Uterus (tissue), 4 donors: ENCODE results near the gene GAPVD1. TPM values are rescaled to one million over a fixed set of nuclear protein-coding genes. Genes with fewer than 3 reads are reported as not detected.
A peak's percentile ranks its signal among the peaks of the same experiment; 100 is the strongest.

Experiments used
- DNase-seq, 2 donors: peaks; one replicate each; pipeline ENCODE4 v3.0.0-alpha.2; 2019 to 2020
- H3K27ac ChIP-seq, 2 donors: fragments of 200-600 bp; sonication (generic); 1 replicate in 1 of 2; 2 replicates in 1 of 2; pipeline ENCODE4 v1.5.1; 2016 to 2018
- H3K27me3 ChIP-seq, 2 donors: fragments of 200-600 bp; sonication (generic); one replicate each; pipeline ENCODE4 v1.5.1; 2018 to 2019; ENCODE audit warnings: control low read depth in 1 of 2
- H3K36me3 ChIP-seq, 2 donors: fragments of 200-600 bp; sonication (generic); one replicate each; pipeline ENCODE4 v1.5.1; 2019; ENCODE audit warnings: control low read depth in 1 of 2
- H3K4me1 ChIP-seq, 2 donors: fragments of 200-600 bp; sonication (generic); one replicate each; pipeline ENCODE4 v1.5.1; 2018 to 2019; ENCODE audit warnings: control low read depth in 1 of 2
- H3K4me3 ChIP-seq, 2 donors: fragments of 200-600 bp; sonication (generic); 1 replicate in 1 of 2; 2 replicates in 1 of 2; pipeline ENCODE4 v1.5.1; 2018 to 2019; ENCODE audit warnings: mild to moderate bottlenecking in 1 of 2
- H3K9me3 ChIP-seq, 2 donors: fragments of 200-600 bp; sonication (generic); one replicate each; pipeline ENCODE4 v1.5.1; 2019; ENCODE audit warnings: control low read depth in 1 of 2
- POLR2A ChIP-seq, 2 donors: fragments of 450-650 bp; IDR thresholded peaks; one replicate each; pipeline ENCODE4 v1.6.1; 2016; ENCODE audit warnings: antibody characterized with exemption in 2 of 2, mild to moderate bottlenecking in 1 of 2, moderate library complexity in 1 of 2
- intact Hi-C: fragments of 100-400 bp; cut with DNase I; formaldehyde crosslinking; loops from one replicate; pipeline ENCODE4 v1.15.1; 2023; ENCODE audit warnings: low total_unique reads
- total RNA-seq, 4 donors: library from RNA; depleted of rRNA in 3 of 4; stranded (reverse); fragments of >200 nt in 3 of 4; gene quantifications; one replicate each; pipeline versions ENCODE4 v1.1.0 to v1.2.4, GENCODE V29; 2014 to 2023
- TF ChIP-seq, protein P1 (sequence below), 4 experiments: fragments of 200-600 bp in 2 of 4; fragments of 450-650 bp in 2 of 4; sonication (generic) in 2 of 4; IDR thresholded peaks; one replicate each; pipeline ENCODE4 v1.5.1; 2016 to 2019; ENCODE audit warnings: antibody characterized with exemption in 4 of 4, mild to moderate bottlenecking in 2 of 4, moderate library complexity in 1 of 4
- donor health status: DM: yes; HTN: yes; CAD: no.

The GAPVD1 gene
- total RNA-seq, 4 donors from 2014 or later, result 41.0 to 73.8 (median 64.0) TPM

DNA sequence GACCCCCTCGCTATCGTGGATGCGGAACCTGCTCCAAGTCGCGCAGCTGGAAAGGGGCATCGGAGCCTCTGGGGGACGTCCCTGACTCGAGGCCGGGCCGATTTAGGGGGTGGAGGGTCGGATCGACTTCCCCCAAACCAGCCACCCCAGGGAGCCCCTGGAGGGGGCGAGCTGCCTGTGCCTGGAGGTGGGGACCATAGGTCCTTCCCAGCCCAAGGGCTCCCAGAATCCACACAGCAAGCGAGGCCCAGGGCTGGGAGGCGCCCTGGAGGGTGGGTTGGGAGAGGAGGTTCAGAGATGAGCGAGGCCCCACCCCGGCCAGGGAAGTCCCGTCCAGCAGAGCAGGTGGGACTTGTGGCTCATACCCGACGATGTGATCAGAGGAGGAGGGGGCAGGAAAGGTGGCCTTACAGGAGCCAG is 147.6 kb downstream of the GAPVD1 start:
- H3K4me1 ChIP-seq, result no peaks in the 10 kb centered on the region
- intact Hi-C loops, result loop anchor here (5.0 kb wide), 1 partner anchor 223 kb away; no protein-coding TSS in a partner anchor
- DNase-seq, result no peak
- H3K36me3 ChIP-seq, result no peaks in the 10 kb centered on the region
- H3K27ac ChIP-seq, result no peak overlapping the region
- H3K9me3 ChIP-seq, result no peaks in the 10 kb centered on the region
- TF ChIP-seq POLR2A (IDR thresholded peaks at IDR 0.05), result no peak
- TF ChIP-seq, protein P1, sequence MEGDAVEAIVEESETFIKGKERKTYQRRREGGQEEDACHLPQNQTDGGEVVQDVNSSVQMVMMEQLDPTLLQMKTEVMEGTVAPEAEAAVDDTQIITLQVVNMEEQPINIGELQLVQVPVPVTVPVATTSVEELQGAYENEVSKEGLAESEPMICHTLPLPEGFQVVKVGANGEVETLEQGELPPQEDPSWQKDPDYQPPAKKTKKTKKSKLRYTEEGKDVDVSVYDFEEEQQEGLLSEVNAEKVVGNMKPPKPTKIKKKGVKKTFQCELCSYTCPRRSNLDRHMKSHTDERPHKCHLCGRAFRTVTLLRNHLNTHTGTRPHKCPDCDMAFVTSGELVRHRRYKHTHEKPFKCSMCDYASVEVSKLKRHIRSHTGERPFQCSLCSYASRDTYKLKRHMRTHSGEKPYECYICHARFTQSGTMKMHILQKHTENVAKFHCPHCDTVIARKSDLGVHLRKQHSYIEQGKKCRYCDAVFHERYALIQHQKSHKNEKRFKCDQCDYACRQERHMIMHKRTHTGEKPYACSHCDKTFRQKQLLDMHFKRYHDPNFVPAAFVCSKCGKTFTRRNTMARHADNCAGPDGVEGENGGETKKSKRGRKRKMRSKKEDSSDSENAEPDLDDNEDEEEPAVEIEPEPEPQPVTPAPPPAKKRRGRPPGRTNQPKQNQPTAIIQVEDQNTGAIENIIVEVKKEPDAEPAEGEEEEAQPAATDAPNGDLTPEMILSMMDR (IDR thresholded peaks at IDR 0.05), result no peak
- H3K27me3 ChIP-seq, result no peaks in the 10 kb centered on the region
- no peak overlapping the region for H3K4me3 ChIP-seq

DNA sequence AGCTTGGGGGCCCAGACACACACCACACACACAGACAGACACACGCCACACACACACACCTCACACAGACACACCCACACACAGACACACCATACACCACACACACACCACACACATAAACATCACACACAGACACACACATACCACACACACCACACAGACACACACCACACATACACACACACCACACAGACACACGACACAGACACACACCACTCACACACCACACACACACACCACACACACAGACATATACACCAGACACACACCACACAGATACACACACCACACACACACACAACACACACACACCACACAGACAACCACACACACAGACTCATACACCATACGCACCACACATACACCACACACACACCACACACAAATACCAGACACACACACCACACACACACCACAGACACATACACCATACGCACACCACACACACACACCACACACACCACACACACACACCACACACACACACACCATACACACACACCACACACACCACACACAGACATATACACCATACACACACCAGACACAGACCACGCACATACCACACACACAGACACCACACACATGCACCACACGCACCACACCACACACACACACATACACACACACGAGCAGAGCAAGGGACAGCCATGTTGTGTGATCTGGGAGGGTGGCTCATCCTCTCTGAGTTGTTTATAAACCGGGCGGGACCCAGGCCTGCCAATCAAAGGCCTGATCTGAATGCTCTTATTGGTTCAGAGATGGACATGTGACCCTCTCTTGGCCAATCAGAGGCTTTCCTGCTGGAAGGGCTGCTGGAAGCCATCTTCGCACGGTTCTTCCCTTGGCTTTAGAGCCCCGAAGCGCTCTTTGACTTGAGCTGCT is 148.3 kb downstream of the GAPVD1 start:
- Histone ChIP-seq H3K4me3 (no peak overlapping the region), H3K27me3 (no peaks in the 10 kb centered on the region), H3K4me1 (no peaks in the 10 kb centered on the region), H3K27ac (no peak overlapping the region), H3K9me3 (no peaks in the 10 kb centered on the region), H3K36me3 (no peaks in the 10 kb centered on the region)
- intact Hi-C loops, result loop anchor here (5.0 kb wide), 1 partner anchor 222 kb away; no protein-coding TSS in a partner anchor
- TF ChIP-seq, protein P1 (IDR thresholded peaks at IDR 0.05), result no peak
- no peak for TF ChIP-seq POLR2A (IDR thresholded peaks at IDR 0.05)
- DNase-seq, result peak in 1 of 2 donors; percentile 53

DNA sequence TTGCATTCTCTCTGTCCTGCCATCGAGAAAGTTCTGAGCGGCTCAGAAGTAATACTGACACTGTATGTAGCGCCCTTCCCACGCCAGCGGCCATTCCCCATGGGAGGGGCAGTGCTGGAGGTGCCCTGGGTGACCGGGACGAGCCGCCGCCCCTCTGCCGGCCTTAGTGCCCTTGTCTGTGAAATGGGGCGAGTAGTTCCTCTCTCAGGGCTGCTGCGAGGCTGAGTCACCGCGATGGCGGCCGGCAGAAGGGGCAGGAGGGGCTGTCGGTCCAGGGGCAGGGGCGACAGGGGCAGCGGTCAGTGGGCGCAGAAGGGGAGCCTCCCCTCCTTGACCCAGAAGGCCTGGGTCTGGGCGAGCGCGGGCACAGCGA is 148.9 kb downstream of the GAPVD1 start:
- no peak for DNase-seq
- intact Hi-C loops, result no loop called here
- H3K36me3 ChIP-seq, result no peaks in the 10 kb centered on the region
- no peaks in the 10 kb centered on the region for H3K9me3 ChIP-seq
- H3K4me3 ChIP-seq, result no peak overlapping the region
- H3K27ac ChIP-seq, result no peak overlapping the region
- no peaks in the 10 kb centered on the region for H3K4me1 ChIP-seq
- no peak for TF ChIP-seq POLR2A (IDR thresholded peaks at IDR 0.05)
- TF ChIP-seq, protein P1 (IDR thresholded peaks at IDR 0.05), result no peak
- no peaks in the 10 kb centered on the region for H3K27me3 ChIP-seq

DNA sequence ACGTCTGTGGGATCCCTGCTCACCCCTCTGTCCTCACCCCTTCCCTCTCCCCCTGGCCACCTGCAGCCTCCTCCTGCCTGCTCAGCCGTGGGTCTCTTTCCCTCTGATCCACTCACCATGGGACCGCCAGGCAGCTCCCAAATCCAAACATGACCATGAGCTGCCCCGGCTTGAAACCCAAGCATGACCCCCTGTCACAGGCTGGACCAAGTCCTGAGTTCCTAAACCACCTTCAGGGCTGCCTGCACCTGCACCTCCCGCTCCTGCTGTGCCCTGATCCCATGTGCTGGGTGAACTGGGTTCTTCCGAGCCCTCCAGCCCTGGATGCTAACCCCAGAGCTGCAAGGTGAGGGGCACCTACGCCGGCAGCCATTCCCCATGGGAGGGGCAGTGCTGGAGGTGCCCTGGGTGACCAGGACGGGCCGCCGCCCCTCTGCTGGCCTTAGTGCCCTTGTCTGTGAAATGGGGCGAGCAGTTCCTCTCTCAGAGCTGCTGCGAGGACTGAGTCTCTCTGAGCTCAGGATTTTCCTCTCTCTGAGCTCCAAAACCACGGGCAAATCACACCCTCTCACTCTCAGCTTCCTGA is 149.6 kb downstream of the GAPVD1 start:
- no peaks in the 10 kb centered on the region for H3K27me3 ChIP-seq
- no peak overlapping the region for H3K4me3 ChIP-seq
- DNase-seq, result no peak
- no peaks in the 10 kb centered on the region for H3K9me3 ChIP-seq
- intact Hi-C loops, result no loop called here
- H3K27ac ChIP-seq, result no peak overlapping the region
- H3K36me3 ChIP-seq, result no peaks in the 10 kb centered on the region
- TF ChIP-seq POLR2A (IDR thresholded peaks at IDR 0.05), result no peak
- TF ChIP-seq, protein P1 (IDR thresholded peaks at IDR 0.05), result no peak
- no peaks in the 10 kb centered on the region for H3K4me1 ChIP-seq

DNA sequence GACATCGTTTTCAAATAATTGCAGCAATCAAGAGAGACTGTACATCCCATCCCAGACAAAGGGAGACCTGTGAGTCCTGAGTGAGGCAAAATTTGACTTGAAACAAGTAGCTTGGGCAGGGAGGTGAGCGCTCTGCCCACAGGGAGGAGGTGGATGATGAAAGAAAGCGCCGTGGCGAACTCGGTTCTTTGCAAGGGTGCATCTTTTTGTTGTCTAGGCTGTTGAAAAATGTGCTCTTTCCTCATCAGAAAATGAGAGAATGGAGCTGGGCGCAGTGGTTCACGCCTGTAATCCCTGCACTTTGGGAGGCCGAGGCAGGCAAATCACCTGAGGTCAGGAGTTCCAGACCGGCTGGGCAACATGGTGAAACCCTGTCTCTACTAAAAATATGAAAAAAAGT is 150.5 kb downstream of the GAPVD1 start:
- H3K9me3 ChIP-seq, result no peaks in the 10 kb centered on the region
- no peak for TF ChIP-seq POLR2A (IDR thresholded peaks at IDR 0.05)
- TF ChIP-seq, protein P1 (IDR thresholded peaks at IDR 0.05), result no peak
- H3K36me3 ChIP-seq, result no peaks in the 10 kb centered on the region
- no peak overlapping the region for H3K4me3 ChIP-seq
- DNase-seq, result no peak
- H3K27ac ChIP-seq, result no peak overlapping the region
- H3K4me1 ChIP-seq, result no peaks in the 10 kb centered on the region
- intact Hi-C loops, result no loop called here
- H3K27me3 ChIP-seq, result no peaks in the 10 kb centered on the region
